Cardiac fibroblast (primary cell): Measurements from ENCODE around the gene ZRANB1.
A peak's percentile ranks its signal among the peaks of the same experiment; 100 is the strongest.

Experiments
- DNase-seq, 2 donors: peaks; one replicate each; pipeline versions ENCODE4 v3.0.0 to v3.0.0-alpha.2; 2010; ENCODE audit warnings: low read depth in 2 of 2
- H3K4me3 ChIP-seq, 2 donors: replicated peaks in 1 of 2; 1 replicate in 1 of 2; 2 replicates in 1 of 2; pipeline ENCODE4 v1.5.1; 2011; ENCODE audit warnings: low read depth in 2 of 2, low read length in 2 of 2, mild to moderate bottlenecking in 2 of 2, moderate library complexity in 1 of 2
- CTCF ChIP-seq: IDR thresholded peaks from one replicate; pipeline ENCODE4 v1.5.1; 2011; ENCODE audit warnings: low read depth, mild to moderate bottlenecking, low read length, inconsistent platforms

Gene ZRANB1

GRCh38 chr10:125014086-125014830 lies 72.3 kb downstream of the ZRANB1 start:
- no peak for TF ChIP-seq CTCF
- DNase-seq = no peak
- no peak overlapping the region for H3K4me3 ChIP-seq

GRCh38 chr10:125014836-125015355 lies 73.0 kb downstream of the ZRANB1 start:
- TF ChIP-seq CTCF = no peak

GRCh38 chr10:125015356-125015944 lies 73.5 kb downstream of the ZRANB1 start:
- peak in 1 of 2 donors; percentile 49 for DNase-seq
- H3K4me3 ChIP-seq = no peak overlapping the region
- no peak for TF ChIP-seq CTCF

More at GRCh38 chr10:125014836-125015355, 73.0 kb downstream of the ZRANB1 start:
- DNase-seq = no peak
- no peak overlapping the region for H3K4me3 ChIP-seq

- DNase-seq = no peak
- no peak for TF ChIP-seq CTCF
- no peak overlapping the region for H3K4me3 ChIP-seq
Measured at GRCh38 chr10:125016123-125016522, 74.2 kb downstream of the ZRANB1 start.

- TF ChIP-seq CTCF = no peak
- peak; percentile 56 to 76 for DNase-seq
- no peak overlapping the region for H3K4me3 ChIP-seq
Measured at GRCh38 chr10:125016611-125017202, 74.8 kb downstream of the ZRANB1 start.

GRCh38 chr10:125017547-125018298 lies 75.8 kb downstream of the ZRANB1 start:
- no peak for TF ChIP-seq CTCF
- no peak for DNase-seq

More at GRCh38 chr10:125017547-125018298, 75.8 kb downstream of the ZRANB1 start:
- H3K4me3 ChIP-seq = no peak overlapping the region
